GM23248 (cell line): Measurements from ENCODE around the gene RNLS. TPM values are rescaled to one million over a fixed set of nuclear protein-coding genes. Genes with fewer than 3 reads are reported as not detected.

Source experiments
- DNase-seq: peaks from one replicate; pipeline ENCODE4 v3.0.0-alpha.2; 2015
- H2AFZ ChIP-seq: fragments of 200-600 bp; sonication (generic); 2 replicates; pipeline ENCODE4 v1.6.1; 2016; ENCODE audit warnings: antibody characterized with exemption
- H3F3A ChIP-seq: fragments of 200-600 bp; sonication (generic); 2 replicates; pipeline ENCODE4 v1.6.1; 2016; ENCODE audit warnings: mild to moderate bottlenecking, antibody characterized with exemption, mixed run types; ENCODE audit not compliant: insufficient read depth
- H3K27ac ChIP-seq: fragments of 200-600 bp; sonication (generic); 2 replicates; pipeline ENCODE4 v1.5.1; 2016; ENCODE audit warnings: mild to moderate bottlenecking
- H3K27me3 ChIP-seq: fragments of 200-600 bp; sonication (generic); replicated peaks from 2 replicates; pipeline ENCODE4 v1.6.1; 2016; ENCODE audit warnings: mild to moderate bottlenecking; ENCODE audit not compliant: insufficient read depth
- H3K36me3 ChIP-seq: fragments of 200-600 bp; sonication (generic); 2 replicates; pipeline ENCODE4 v1.6.1; 2016; ENCODE audit warnings: low read depth, mild to moderate bottlenecking
- H3K4me1 ChIP-seq: fragments of 200-600 bp; sonication (generic); 2 replicates; pipeline ENCODE4 v1.6.1; 2016; ENCODE audit warnings: mild to moderate bottlenecking; ENCODE audit not compliant: insufficient read depth
- H3K4me2 ChIP-seq: fragments of 200-600 bp; sonication (generic); one replicate; pipeline ENCODE4 v1.6.1; 2016; ENCODE audit warnings: mild to moderate bottlenecking; ENCODE audit not compliant: unreplicated experiment
- H3K4me3 ChIP-seq: fragments of 200-600 bp; sonication (generic); 2 replicates; pipeline ENCODE4 v1.5.1; 2016; ENCODE audit warnings: mild to moderate bottlenecking
- H3K79me2 ChIP-seq: fragments of 200-600 bp; sonication (generic); 2 replicates; pipeline ENCODE4 v1.6.1; 2016; ENCODE audit warnings: mild to moderate bottlenecking; ENCODE audit not compliant: insufficient read depth
- H3K9ac ChIP-seq: fragments of 200-600 bp; sonication (generic); 2 replicates; pipeline ENCODE4 v1.6.1; 2016; ENCODE audit warnings: mild to moderate bottlenecking
- H3K9me2 ChIP-seq: fragments of 200-600 bp; sonication (generic); 2 replicates; pipeline ENCODE4 v1.6.1; 2016; ENCODE audit warnings: mixed run types, mild to moderate bottlenecking, moderate library complexity; ENCODE audit not compliant: insufficient read depth
- H3K9me3 ChIP-seq: fragments of 200-600 bp; sonication (generic); one replicate; pipeline ENCODE4 v1.6.1; 2017; ENCODE audit warnings: low read depth
- H4K20me1 ChIP-seq: fragments of 200-600 bp; sonication (generic); 2 replicates; pipeline ENCODE4 v1.6.0; 2016; ENCODE audit not compliant: insufficient read depth
- EZH2 ChIP-seq: fragments of 200-600 bp; sonication (generic); IDR thresholded peaks from 2 replicates; pipeline ENCODE4 v1.6.1; 2018; ENCODE audit warnings: antibody characterized with exemption, mild to moderate bottlenecking; ENCODE audit not compliant: insufficient read depth, poor library complexity, severe bottlenecking
- EZH2phosphoT487 ChIP-seq: fragments of 200-600 bp; sonication (generic); IDR thresholded peaks from 2 replicates; pipeline ENCODE4 v1.6.1; 2018; ENCODE audit warnings: antibody characterized with exemption, moderate library complexity, mild to moderate bottlenecking, low read depth; ENCODE audit not compliant: insufficient read depth
- WGBS, 2 experiments: methylation state at CpG; one replicate each; pipeline ENCODE4 v1.1.6; 2015 to 2017; ENCODE audit warnings: low lambda C conversion rate in 2 of 2, low coverage in 1 of 2; ENCODE audit errors: missing lambda C conversion rate in 2 of 2; 5-methylcytosine and 5-hydroxymethylcytosine counted together
- in situ Hi-C: fragments of 300-500 bp; cut with MboI; formaldehyde crosslinking; loops from 2 replicates; pipeline ENCODE4 v1.15.0; 2020
- polyA plus RNA-seq: library from polyadenylated mRNA; unstranded; fragments of >200 nt; fragmentation: Nextera tagmentation; extraction: Ambion mirVana; gene quantifications from 2 replicates; pipeline ENCODE4 v1.2.1, GENCODE V29; 2016
- total RNA-seq: library from RNA; depleted of rRNA; stranded (reverse); fragments of >200 nt; shearing (Covaris generic); gene quantifications from 2 replicates; pipeline ENCODE4 v1.2.3, GENCODE V29; 2014

Gene RNLS
- total and polyA plus RNA-seq, 2 experiments from 2014 or later, result 11.5 to 23.1 TPM

- Histone ChIP-seq H3K9me2 (no peaks in the 10 kb centered on the region), H3K36me3 (no peaks in the 10 kb centered on the region), H3K9ac (no peak overlapping the region), H3K27me3 (no peaks in the 10 kb centered on the region), H3F3A (no peaks in the 10 kb centered on the region), H3K9me3 (no peaks in the 10 kb centered on the region), H3K4me1 (no peaks in the 10 kb centered on the region), H4K20me1 (no peaks in the 10 kb centered on the region), H3K4me3 (no peak overlapping the region), H3K79me2 (no peaks in the 10 kb centered on the region), H2AFZ (no peak overlapping the region), H3K27ac (no peak overlapping the region), H3K4me2 (no peak overlapping the region)
- TF ChIP-seq EZH2 (no peak), EZH2phosphoT487 (no peak)
- 21 to 44% methylated on average over 2 of the region's 2 CpGs for WGBS, 2 experiments
- DNase-seq, result no peak
- in situ Hi-C loops, result no loop called here
Observed at GRCh38 chr10:88239212-88239611, 343.9 kb downstream of the RNLS start.

GRCh38 chr10:88238615-88238914, 344.6 kb downstream of the RNLS start:
- Histone ChIP-seq H3K9ac (no peak overlapping the region), H3K9me2 (no peaks in the 10 kb centered on the region), H3K9me3 (no peaks in the 10 kb centered on the region), H3K4me1 (no peaks in the 10 kb centered on the region), H4K20me1 (no peaks in the 10 kb centered on the region), H3K79me2 (no peaks in the 10 kb centered on the region), H3K27me3 (no peaks in the 10 kb centered on the region), H3K36me3 (no peaks in the 10 kb centered on the region), H3K4me2 (no peak overlapping the region), H3K4me3 (no peak overlapping the region), H2AFZ (no peak overlapping the region), H3K27ac (no peak overlapping the region), H3F3A (no peaks in the 10 kb centered on the region)
- WGBS, 2 experiments, result 41 to 62% methylated on average over 2 of the region's 2 CpGs
- no peak for DNase-seq
- in situ Hi-C loops, result no loop called here
- no peak for TF ChIP-seq EZH2phosphoT487

GRCh38 chr10:88237896-88238614, 345.1 kb downstream of the RNLS start:
- H3K9me2 ChIP-seq, result no peaks in the 10 kb centered on the region
- H3K4me2 ChIP-seq, result no peak overlapping the region
- no peak overlapping the region for H3K4me3 ChIP-seq
- no peaks in the 10 kb centered on the region for H3K4me1 ChIP-seq
- no peak overlapping the region for H3K27ac ChIP-seq
- H2AFZ ChIP-seq, result no peak overlapping the region
- TF ChIP-seq EZH2, result no peak
- H3K36me3 ChIP-seq, result no peaks in the 10 kb centered on the region
- no peaks in the 10 kb centered on the region for H3K9me3 ChIP-seq
- no peak overlapping the region for H3K9ac ChIP-seq
- H3K27me3 ChIP-seq, result no peaks in the 10 kb centered on the region
- 21 to 24% methylated on average over 2 of the region's 2 CpGs for WGBS, 2 experiments
- DNase-seq, result no peak
- H3F3A ChIP-seq, result no peaks in the 10 kb centered on the region
- no peaks in the 10 kb centered on the region for H4K20me1 ChIP-seq
- in situ Hi-C loops, result no loop called here
- no peaks in the 10 kb centered on the region for H3K79me2 ChIP-seq

- in situ Hi-C loops, result no loop called here
- Histone ChIP-seq H3K9me3 (no peaks in the 10 kb centered on the region), H4K20me1 (no peaks in the 10 kb centered on the region), H3F3A (no peaks in the 10 kb centered on the region), H3K4me1 (no peaks in the 10 kb centered on the region), H3K36me3 (no peaks in the 10 kb centered on the region), H3K9me2 (no peaks in the 10 kb centered on the region), H3K27ac (no peak overlapping the region), H2AFZ (no peak overlapping the region), H3K4me3 (no peak overlapping the region), H3K79me2 (no peaks in the 10 kb centered on the region), H3K27me3 (no peaks in the 10 kb centered on the region), H3K4me2 (no peak overlapping the region), H3K9ac (no peak overlapping the region)
- DNase-seq, result no peak
- TF ChIP-seq EZH2phosphoT487, result no peak
- no peak for TF ChIP-seq EZH2
- WGBS, 2 experiments, result 96 to 97% methylated on average over 2 of the region's 2 CpGs
Observed at GRCh38 chr10:88236121-88236743, 346.9 kb downstream of the RNLS start.

GRCh38 chr10:88234297-88234696, 348.8 kb downstream of the RNLS start:
- no peak overlapping the region for H3K4me2 ChIP-seq
- no peaks in the 10 kb centered on the region for H3F3A ChIP-seq
- no peaks in the 10 kb centered on the region for H3K4me1 ChIP-seq
- in situ Hi-C loops, result no loop called here
- WGBS, 2 experiments, result 60 to 65% methylated on average over 4 of the region's 4 CpGs
- H3K27me3 ChIP-seq, result no peaks in the 10 kb centered on the region
- no peak overlapping the region for H2AFZ ChIP-seq
- no peaks in the 10 kb centered on the region for H4K20me1 ChIP-seq
- DNase-seq, result no peak
- no peaks in the 10 kb centered on the region for H3K9me3 ChIP-seq
- no peak overlapping the region for H3K27ac ChIP-seq
- H3K9ac ChIP-seq, result no peak overlapping the region
- no peaks in the 10 kb centered on the region for H3K36me3 ChIP-seq
- H3K4me3 ChIP-seq, result no peak overlapping the region
- H3K9me2 ChIP-seq, result no peaks in the 10 kb centered on the region
- H3K79me2 ChIP-seq, result no peaks in the 10 kb centered on the region
- no peak for TF ChIP-seq EZH2
